K562 (cell line): Measurements from ENCODE around the gene EVL. TPM values are rescaled to one million over a fixed set of nuclear protein-coding genes. Genes with fewer than 3 reads are reported as not detected.

Experiments
- ATAC-seq: fragments of 200-7000 bp; cut with Tn5 transposase; 3 replicates; pipeline ENCODE4 v1.9.1; 2020; ENCODE audit warnings: moderate library complexity
- BruUV-seq: library from RNA; stranded (reverse); fragments of 400-500 nt; replicated peaks from 2 replicates; lab custom pipeline; 2021; lab: Mats Ljungman, UMichigan
- CTCF ChIA-PET: fragments of 300-600 bp; formaldehyde crosslinking; extraction: SDS; loops from one replicate; lab custom pipeline; 2021; ENCODE audit warnings: low intra/inter-chr PET ratio; lab: Yijun Ruan, JAX
- POLR2A ChIA-PET: fragments of 300-600, 350-650 bp; sonication (Branson Sonifier 250); formaldehyde crosslinking; extraction: SDS; loops from one replicate; lab custom pipeline; 2021; ENCODE audit warnings: antibody characterized with exemption, inconsistent platforms; lab: Yijun Ruan, JAX
- DNase-seq, 4 experiments: peaks; one replicate each; pipeline versions ENCODE4 v3.0.0 to v3.0.0-alpha.2; 2011 to 2018; ENCODE audit warnings: low spot score in 3 of 4, mixed read lengths in 3 of 4; ENCODE audit errors: extremely low read depth in 1 of 4
- FAIRE-seq: peaks from 2 replicates; lab custom pipeline; 2011; peaks lifted over from hg19 to GRCh38; lab: Jason Lieb, UNC
- H2AFZ ChIP-seq: 2 replicates; pipeline ENCODE4 v1.6.0; 2011; ENCODE audit warnings: low read depth, low read length, control low read depth, inconsistent platforms
- H3K27ac ChIP-seq: fragments of 200-600 bp; 3 replicates; pipeline ENCODE4 v1.8.0; 2011; ENCODE audit warnings: low read depth, mild to moderate bottlenecking, control low read depth, inconsistent platforms, low read length, moderate library complexity, mixed read lengths; ENCODE audit errors: extremely low read depth
- H3K27me3 ChIP-seq, 2 experiments: fragments of 300-600 bp in 1 of 2; 2 replicates in 1 of 2; 3 replicates in 1 of 2; pipeline versions ENCODE4 v1.6.0 to v1.8.0; 2011; ENCODE audit warnings: inconsistent platforms in 2 of 2, low read length in 2 of 2, mild to moderate bottlenecking in 1 of 2, mixed read lengths in 1 of 2, moderate library complexity in 1 of 2; ENCODE audit not compliant: control insufficient read depth in 2 of 2, insufficient read depth in 2 of 2
- H3K36me3 ChIP-seq: fragments of 300-600 bp; 3 replicates; pipeline ENCODE4 v1.8.0; 2011; ENCODE audit warnings: mild to moderate bottlenecking, low read length, inconsistent platforms; ENCODE audit not compliant: control insufficient read depth, insufficient read depth
- H3K4me1 ChIP-seq, 2 experiments: fragments of 200-600 bp in 1 of 2; replicated peaks in 1 of 2; 2 replicates in 1 of 2; 3 replicates in 1 of 2; pipeline versions ENCODE4 v1.5.1 to v1.8.0; 2011; ENCODE audit warnings: inconsistent platforms in 2 of 2, low read length in 2 of 2, mild to moderate bottlenecking in 1 of 2, mixed read lengths in 1 of 2, moderate library complexity in 1 of 2; ENCODE audit not compliant: control insufficient read depth in 2 of 2, insufficient read depth in 2 of 2
- H3K4me2 ChIP-seq: 2 replicates; pipeline ENCODE4 v1.6.1; 2011; ENCODE audit warnings: low read length, control low read depth, inconsistent platforms, mixed read lengths; ENCODE audit not compliant: insufficient read depth
- H3K4me3 ChIP-seq: fragments of 200-600 bp; sonication (generic), shearing (Covaris generic); 2 replicates; pipeline ENCODE4 v1.5.1; 2016; ENCODE audit warnings: control low read depth, inconsistent platforms
- H3K79me2 ChIP-seq: fragments of 200-600 bp; 3 replicates; pipeline ENCODE4 v1.8.0; 2011; ENCODE audit warnings: low read length, inconsistent platforms; ENCODE audit not compliant: control insufficient read depth, insufficient read depth
- H3K9ac ChIP-seq, 2 experiments: 2 replicates each; pipeline versions ENCODE4 v1.6.0 to v1.6.1; 2011; ENCODE audit warnings: low read depth in 2 of 2, low read length in 2 of 2, control low read depth in 1 of 2, inconsistent platforms in 1 of 2, mild to moderate bottlenecking in 1 of 2, mixed read lengths in 1 of 2; ENCODE audit not compliant: insufficient read depth in 1 of 2
- H3K9me1 ChIP-seq: one replicate; pipeline ENCODE4 v1.6.0; 2011; ENCODE audit warnings: inconsistent platforms, mild to moderate bottlenecking, low read length, moderate library complexity; ENCODE audit not compliant: control insufficient read depth, insufficient read depth
- H3K9me3 ChIP-seq: replicated peaks from 2 replicates; pipeline ENCODE4 v1.5.1; 2011; ENCODE audit warnings: low read depth, low read length, inconsistent platforms; ENCODE audit not compliant: control insufficient read depth, insufficient read depth
- H4K20me1 ChIP-seq: replicated peaks from 2 replicates; pipeline ENCODE4 v1.6.1; 2011; ENCODE audit warnings: low read length, inconsistent platforms, mixed read lengths; ENCODE audit not compliant: control insufficient read depth, insufficient read depth
- HCFC1 ChIP-seq: IDR thresholded peaks from 2 replicates; pipeline ENCODE4 v1.6.1; 2012; ENCODE audit warnings: low read depth, low read length, improper control_type of control experiment
- HNRNPL ChIP-seq: fragments of 200-400 bp; formaldehyde crosslinking; IDR thresholded peaks from 2 replicates; pipeline ENCODE4 v1.6.1; 2017; ENCODE audit warnings: low read depth, mild to moderate bottlenecking, low read length
- MTA1 ChIP-seq: fragments of 450-650 bp; IDR thresholded peaks from 2 replicates; pipeline ENCODE4 v1.6.1; 2017; ENCODE audit warnings: borderline replicate concordance
- NCOA2 ChIP-seq, 2 experiments: fragments of 450-650 bp; IDR thresholded peaks; 2 replicates each; pipeline ENCODE4 v1.6.1; 2018; ENCODE audit warnings: mild to moderate bottlenecking in 2 of 2, moderate library complexity in 1 of 2; ENCODE audit not compliant: partially characterized antibody in 2 of 2
- WGBS: fragments of 100-300 bp; shearing (Covaris generic); methylation state at CpG from one replicate; pipeline ENCODE4 v1.1.6; 2016; ENCODE audit warnings: low coverage, mixed read lengths; ENCODE audit not compliant: insufficient coverage; ENCODE audit errors: missing lambda C conversion rate; 5-methylcytosine and 5-hydroxymethylcytosine counted together
- in situ Hi-C: fragments of 300-500 bp; cut with MboI; formaldehyde crosslinking; loops from 4 replicates; pipeline ENCODE4 v1.15.0; 2018; ENCODE audit warnings: inconsistent platforms, mixed read lengths
- intact Hi-C: fragments of 100-400 bp; cut with micrococcal nuclease; formaldehyde crosslinking; loops from 2 replicates; pipeline ENCODE4 v1.14.2; 2022
- polyA plus RNA-seq, 8 experiments: library from polyadenylated mRNA; depleted of rRNA in 4 of 8; stranded (reverse) in 5 of 8; unstranded in 3 of 8; fragments of >200 nt; fragmentation: Nextera tagmentation in 2 of 8; fragmentation: Illumina TruSeq in 1 of 8; extraction: Ambion mirVana in 2 of 8; extraction: Trizol in 1 of 8; gene quantifications; 2 replicates each; pipeline versions ENCODE4 v1.2.1 to v1.2.3, GENCODE V29; 2011 to 2014; ENCODE audit warnings: inconsistent platforms in 1 of 8, missing spikeins in 1 of 8
- total RNA-seq, 7 experiments: library from RNA; depleted of rRNA in 6 of 7; stranded (reverse); fragments of >200 nt in 6 of 7; fragmentation: Illumina TruSeq in 2 of 7; extraction: Trizol in 2 of 7; gene quantifications; 2 replicates each; pipeline versions ENCODE4 v1.2.1 to v1.2.3, GENCODE V29; 2011 to 2021; ENCODE audit warnings: low replicate concordance in 1 of 7
- TF ChIP-seq, protein P1 (sequence below): sonication (generic); formaldehyde crosslinking; IDR thresholded peaks from 2 replicates; pipeline ENCODE4 v1.8.0; 2022; ENCODE audit warnings: mild to moderate bottlenecking, missing genetic modification reagents
- TF ChIP-seq, protein P2 (sequence below): sonication (generic); formaldehyde crosslinking; IDR thresholded peaks from 2 replicates; pipeline ENCODE4 v1.8.0; 2022; ENCODE audit warnings: mild to moderate bottlenecking, missing genetic modification reagents, borderline replicate concordance

Gene EVL
- total and polyA plus RNA-seq, 9 of the 15 experiments (the other 6 are each of a cell fraction or from before 2014, with no cell fraction given): 2.9 to 43.4 (median 23.9) TPM

DNA sequence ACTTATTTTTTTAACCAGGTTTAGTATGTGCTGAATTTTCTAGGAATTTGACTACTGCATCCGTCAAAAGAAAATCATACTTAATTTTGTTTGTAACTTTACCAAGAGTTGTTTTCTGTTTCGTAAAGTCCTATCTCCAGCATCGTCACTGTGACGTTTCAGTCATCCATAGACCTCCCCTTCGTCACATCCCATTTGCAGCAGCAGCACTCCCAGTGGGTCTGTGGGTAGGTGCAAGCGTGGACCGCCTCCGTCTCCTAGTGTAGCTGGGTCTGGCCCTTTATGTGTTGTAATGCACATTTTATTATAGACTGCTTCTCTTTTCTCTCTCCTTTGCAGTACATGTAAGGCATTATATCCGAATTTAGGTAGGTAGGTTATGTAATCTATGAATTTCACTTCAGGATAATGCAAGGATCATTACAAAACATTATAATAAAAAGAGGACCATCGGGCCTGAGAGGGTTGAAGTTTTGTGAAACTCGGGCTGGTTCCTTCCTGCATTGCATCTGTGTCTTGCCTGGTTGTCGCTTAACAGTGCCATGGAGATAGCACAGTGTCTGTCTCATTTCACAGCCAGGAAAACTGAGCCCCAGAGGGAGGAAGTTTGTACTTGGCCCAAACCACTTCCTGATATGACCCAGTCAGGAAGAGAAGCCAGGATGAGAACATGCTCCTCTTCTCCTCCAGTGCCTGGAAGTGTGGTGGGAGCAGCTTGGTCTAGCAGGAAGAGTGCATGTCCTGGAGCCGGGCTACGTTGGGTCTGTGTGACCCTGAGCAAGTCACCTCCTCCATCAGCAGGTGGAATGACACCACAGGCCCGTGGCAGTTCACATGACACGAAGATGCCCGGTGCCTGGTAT, 41.3 kb downstream of the EVL start:
- FAIRE-seq: no peak
- H3K36me3 ChIP-seq: peaks cover 3% of the 10 kb centered on the region; the same call in 1 of the 3 replicates

More for the DNA sequence above, 41.3 kb downstream of the EVL start:
- no peak overlapping the region for H3K4me2 ChIP-seq
- H3K79me2 ChIP-seq: peaks cover 2% of the 10 kb centered on the region; the same call in 2 of the 3 replicates
- H3K9ac ChIP-seq: no peak overlapping the region; a peak in 1 of 4 replicates
- intact Hi-C loops: no loop called here
- no peaks in the 10 kb centered on the region for H3K27me3 ChIP-seq
- 77% methylated on average over 14 of the region's 17 CpGs for WGBS
- H4K20me1 ChIP-seq: no peaks in the 10 kb centered on the region; the same call in 1 of the 2 replicates
- H3K4me3 ChIP-seq: no peak overlapping the region
- no peaks in the 10 kb centered on the region for H3K9me3 ChIP-seq
- ATAC-seq (peak; percentile 35; the same call in 1 of the 3 replicates), DNase-seq (peak in 2 of 4 experiments; percentile 22)
- H3K4me1 ChIP-seq: peaks cover 18 to 19% of the 10 kb centered on the region in 2 experiments; a peak in 4 of 5 replicates
- TF ChIP-seq, protein P1, sequence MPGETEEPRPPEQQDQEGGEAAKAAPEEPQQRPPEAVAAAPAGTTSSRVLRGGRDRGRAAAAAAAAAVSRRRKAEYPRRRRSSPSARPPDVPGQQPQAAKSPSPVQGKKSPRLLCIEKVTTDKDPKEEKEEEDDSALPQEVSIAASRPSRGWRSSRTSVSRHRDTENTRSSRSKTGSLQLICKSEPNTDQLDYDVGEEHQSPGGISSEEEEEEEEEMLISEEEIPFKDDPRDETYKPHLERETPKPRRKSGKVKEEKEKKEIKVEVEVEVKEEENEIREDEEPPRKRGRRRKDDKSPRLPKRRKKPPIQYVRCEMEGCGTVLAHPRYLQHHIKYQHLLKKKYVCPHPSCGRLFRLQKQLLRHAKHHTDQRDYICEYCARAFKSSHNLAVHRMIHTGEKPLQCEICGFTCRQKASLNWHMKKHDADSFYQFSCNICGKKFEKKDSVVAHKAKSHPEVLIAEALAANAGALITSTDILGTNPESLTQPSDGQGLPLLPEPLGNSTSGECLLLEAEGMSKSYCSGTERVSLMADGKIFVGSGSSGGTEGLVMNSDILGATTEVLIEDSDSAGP (CRISPR knock-in tag): no peak
- TF ChIP-seq, protein P2, sequence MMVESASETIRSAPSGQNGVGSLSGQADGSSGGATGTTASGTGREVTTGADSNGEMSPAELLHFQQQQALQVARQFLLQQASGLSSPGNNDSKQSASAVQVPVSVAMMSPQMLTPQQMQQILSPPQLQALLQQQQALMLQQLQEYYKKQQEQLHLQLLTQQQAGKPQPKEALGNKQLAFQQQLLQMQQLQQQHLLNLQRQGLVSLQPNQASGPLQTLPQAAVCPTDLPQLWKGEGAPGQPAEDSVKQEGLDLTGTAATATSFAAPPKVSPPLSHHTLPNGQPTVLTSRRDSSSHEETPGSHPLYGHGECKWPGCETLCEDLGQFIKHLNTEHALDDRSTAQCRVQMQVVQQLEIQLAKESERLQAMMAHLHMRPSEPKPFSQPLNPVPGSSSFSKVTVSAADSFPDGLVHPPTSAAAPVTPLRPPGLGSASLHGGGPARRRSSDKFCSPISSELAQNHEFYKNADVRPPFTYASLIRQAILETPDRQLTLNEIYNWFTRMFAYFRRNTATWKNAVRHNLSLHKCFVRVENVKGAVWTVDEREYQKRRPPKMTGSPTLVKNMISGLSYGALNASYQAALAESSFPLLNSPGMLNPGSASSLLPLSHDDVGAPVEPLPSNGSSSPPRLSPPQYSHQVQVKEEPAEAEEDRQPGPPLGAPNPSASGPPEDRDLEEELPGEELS (CRISPR knock-in tag): no peak
- no peak for TF ChIP-seq MTA1
- no peak for TF ChIP-seq HNRNPL
- no peak for TF ChIP-seq HCFC1
- TF ChIP-seq NCOA2 (IDR thresholded peaks at IDR 0.05; ENCODE audit: partially characterized antibody in 2 of 2): no peak
- H2AFZ ChIP-seq: no peak overlapping the region
- no TSS peak for BruUV-seq
- in situ Hi-C loops: no loop called here
- H3K27ac ChIP-seq: no peak overlapping the region
- CTCF ChIA-PET: interaction anchor here (1.2 kb wide), 1 partner anchor 49 kb away, joined by 4 read pairs; no protein-coding TSS in a partner anchor
- POLR2A ChIA-PET: interaction anchor here (0.7 kb wide), 1 partner anchor 30 kb away, joined by 3 read pairs; no protein-coding TSS in a partner anchor
- no peaks in the 10 kb centered on the region for H3K9me1 ChIP-seq
